Right atrium auricular region (tissue), 2 donors: ENCODE measurements around the gene MLC1. TPM values are rescaled to one million over a fixed set of nuclear protein-coding genes. Genes with fewer than 3 reads are reported as not detected.

Source experiments
- DNase-seq: peaks from one replicate; pipeline ENCODE4 v3.0.0-alpha.2; 2019; ENCODE audit warnings: low spot score
- H3K27ac ChIP-seq, 2 donors: fragments of 200-600 bp; sonication (generic); 1 replicate in 1 of 2; 2 replicates in 1 of 2; pipeline ENCODE4 v1.5.1; 2016 to 2019
- H3K27me3 ChIP-seq, 2 donors: fragments of 200-600 bp; sonication (generic); one replicate each; pipeline versions ENCODE4 v1.5.1 to v1.6.0; 2017 to 2019
- H3K36me3 ChIP-seq: fragments of 200-600 bp; sonication (generic); one replicate; pipeline ENCODE4 v1.5.1; 2016
- H3K4me1 ChIP-seq, 2 donors: fragments of 200-600 bp; sonication (generic); one replicate each; pipeline versions ENCODE4 v1.5.1 to v1.6.0; 2017 to 2019
- H3K4me3 ChIP-seq, 2 donors: fragments of 200-600 bp; sonication (generic); 1 replicate in 1 of 2; 2 replicates in 1 of 2; pipeline ENCODE4 v1.5.1; 2017 to 2019; ENCODE audit warnings: mild to moderate bottlenecking in 1 of 2, moderate library complexity in 1 of 2
- H3K9me3 ChIP-seq, 2 donors: fragments of 200-600 bp; sonication (generic); one replicate each; pipeline ENCODE4 v1.5.1; 2019
- total RNA-seq, 2 donors: library from RNA; depleted of rRNA; stranded (reverse); fragments of >200 nt; gene quantifications; one replicate each; pipeline ENCODE4 v1.1.0, GENCODE V29; 2016
- TF ChIP-seq, protein P1 (sequence below), 2 donors: fragments of 200-600 bp; sonication (generic); IDR thresholded peaks; one replicate each; pipeline ENCODE4 v1.5.1; 2019; ENCODE audit warnings: antibody characterized with exemption in 2 of 2

The MLC1 gene
- total RNA-seq, 2 donors from 2014 or later = 0.71 TPM; not detected in 1

DNA sequence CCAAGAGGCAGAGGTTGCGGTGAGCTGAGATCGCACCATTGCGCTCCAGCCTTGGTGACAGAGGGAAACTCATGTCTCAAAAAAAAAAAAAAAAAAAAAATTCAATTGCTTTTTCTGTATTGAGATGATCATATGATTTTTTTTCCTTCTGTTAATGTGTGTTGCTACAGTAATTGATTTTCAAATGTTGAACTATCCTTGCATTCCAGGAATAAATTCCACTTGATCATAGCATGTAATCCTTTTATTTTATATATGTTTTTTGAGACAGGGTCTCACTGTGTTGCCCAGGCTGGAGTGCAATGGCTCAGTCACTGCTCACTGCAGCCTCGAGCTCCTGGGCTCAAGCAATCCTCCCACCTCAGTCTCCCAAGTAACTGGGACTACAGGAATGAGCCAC is 37.9 kb upstream of the MLC1 start:
- DNase-seq = no peak
- Histone ChIP-seq H3K4me1 (peaks cover 0 to 11% of the 10 kb centered on the region in 2 donors), H3K4me3 (no peak overlapping the region), H3K9me3 (peaks cover 0 to 24% of the 10 kb centered on the region in 2 donors), H3K36me3 (no peaks in the 10 kb centered on the region), H3K27me3 (no peaks in the 10 kb centered on the region), H3K27ac (no peak overlapping the region)
- TF ChIP-seq, protein P1, sequence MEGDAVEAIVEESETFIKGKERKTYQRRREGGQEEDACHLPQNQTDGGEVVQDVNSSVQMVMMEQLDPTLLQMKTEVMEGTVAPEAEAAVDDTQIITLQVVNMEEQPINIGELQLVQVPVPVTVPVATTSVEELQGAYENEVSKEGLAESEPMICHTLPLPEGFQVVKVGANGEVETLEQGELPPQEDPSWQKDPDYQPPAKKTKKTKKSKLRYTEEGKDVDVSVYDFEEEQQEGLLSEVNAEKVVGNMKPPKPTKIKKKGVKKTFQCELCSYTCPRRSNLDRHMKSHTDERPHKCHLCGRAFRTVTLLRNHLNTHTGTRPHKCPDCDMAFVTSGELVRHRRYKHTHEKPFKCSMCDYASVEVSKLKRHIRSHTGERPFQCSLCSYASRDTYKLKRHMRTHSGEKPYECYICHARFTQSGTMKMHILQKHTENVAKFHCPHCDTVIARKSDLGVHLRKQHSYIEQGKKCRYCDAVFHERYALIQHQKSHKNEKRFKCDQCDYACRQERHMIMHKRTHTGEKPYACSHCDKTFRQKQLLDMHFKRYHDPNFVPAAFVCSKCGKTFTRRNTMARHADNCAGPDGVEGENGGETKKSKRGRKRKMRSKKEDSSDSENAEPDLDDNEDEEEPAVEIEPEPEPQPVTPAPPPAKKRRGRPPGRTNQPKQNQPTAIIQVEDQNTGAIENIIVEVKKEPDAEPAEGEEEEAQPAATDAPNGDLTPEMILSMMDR (IDR thresholded peaks at IDR 0.05) = no peak

DNA sequence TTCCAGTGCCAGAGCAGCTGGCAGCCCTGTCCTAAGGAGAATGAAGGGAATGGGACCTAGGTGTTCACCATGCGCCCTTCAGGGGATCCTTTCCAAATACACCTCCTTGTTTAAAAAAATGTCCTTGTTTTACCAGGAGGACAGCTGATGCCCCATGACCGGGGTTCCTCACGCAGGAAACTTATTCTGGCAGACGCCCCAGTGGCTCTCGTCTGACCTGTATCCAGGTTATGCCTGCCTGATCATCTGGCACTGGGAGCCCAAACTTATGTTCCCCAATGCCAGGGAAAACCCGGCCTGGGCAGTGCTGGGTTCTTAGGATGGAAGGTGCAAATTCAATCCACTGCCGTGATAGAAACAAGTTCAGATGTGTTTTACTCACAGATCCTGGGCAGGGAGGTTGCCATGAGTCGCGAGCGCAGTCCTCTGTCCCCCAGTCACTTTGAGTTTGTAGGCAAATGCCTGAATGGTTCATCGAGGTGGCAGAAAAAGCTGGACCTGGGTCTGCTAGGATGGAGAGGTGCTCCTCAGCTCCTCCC is 36.0 kb upstream of the MLC1 start:
- Histone ChIP-seq H3K4me3 (no peak overlapping the region), H3K9me3 (peaks cover 0 to 24% of the 10 kb centered on the region in 2 donors), H3K27ac (no peak overlapping the region), H3K27me3 (no peaks in the 10 kb centered on the region), H3K36me3 (no peaks in the 10 kb centered on the region), H3K4me1 (peaks cover 0 to 11% of the 10 kb centered on the region in 2 donors)
- TF ChIP-seq, protein P1 (IDR thresholded peaks at IDR 0.05) = no peak
- no peak for DNase-seq

DNA sequence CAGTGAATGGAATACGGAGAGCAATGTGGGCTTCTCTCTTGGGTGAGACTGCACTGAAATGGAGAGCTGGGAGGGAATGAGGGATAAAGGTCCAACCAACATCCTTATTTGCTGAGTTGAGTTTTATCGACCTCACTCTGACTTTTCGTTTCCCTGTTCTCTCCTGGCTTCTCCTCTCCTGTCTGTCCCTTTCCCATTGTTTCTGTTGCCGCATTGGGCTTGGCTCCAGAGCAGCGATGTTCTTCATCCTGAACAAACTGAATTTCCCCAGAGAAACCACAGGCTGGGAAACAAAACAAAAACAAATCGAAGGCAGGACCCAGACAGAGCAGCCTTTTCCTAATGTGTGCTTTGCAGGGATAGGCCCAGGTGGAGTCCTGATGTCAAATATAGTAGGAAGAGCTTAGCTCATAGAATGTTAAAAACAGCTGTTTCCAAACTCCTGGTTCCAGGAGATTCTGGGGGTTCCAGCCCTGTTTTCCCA is 34.6 kb upstream of the MLC1 start:
- Histone ChIP-seq H3K4me1 (peaks cover 0 to 11% of the 10 kb centered on the region in 2 donors), H3K27me3 (no peaks in the 10 kb centered on the region), H3K9me3 (peaks cover 0 to 24% of the 10 kb centered on the region in 2 donors), H3K27ac (no peak overlapping the region), H3K4me3 (no peak overlapping the region), H3K36me3 (no peaks in the 10 kb centered on the region)
- TF ChIP-seq, protein P1 (IDR thresholded peaks at IDR 0.05) = no peak
- no peak for DNase-seq

DNA sequence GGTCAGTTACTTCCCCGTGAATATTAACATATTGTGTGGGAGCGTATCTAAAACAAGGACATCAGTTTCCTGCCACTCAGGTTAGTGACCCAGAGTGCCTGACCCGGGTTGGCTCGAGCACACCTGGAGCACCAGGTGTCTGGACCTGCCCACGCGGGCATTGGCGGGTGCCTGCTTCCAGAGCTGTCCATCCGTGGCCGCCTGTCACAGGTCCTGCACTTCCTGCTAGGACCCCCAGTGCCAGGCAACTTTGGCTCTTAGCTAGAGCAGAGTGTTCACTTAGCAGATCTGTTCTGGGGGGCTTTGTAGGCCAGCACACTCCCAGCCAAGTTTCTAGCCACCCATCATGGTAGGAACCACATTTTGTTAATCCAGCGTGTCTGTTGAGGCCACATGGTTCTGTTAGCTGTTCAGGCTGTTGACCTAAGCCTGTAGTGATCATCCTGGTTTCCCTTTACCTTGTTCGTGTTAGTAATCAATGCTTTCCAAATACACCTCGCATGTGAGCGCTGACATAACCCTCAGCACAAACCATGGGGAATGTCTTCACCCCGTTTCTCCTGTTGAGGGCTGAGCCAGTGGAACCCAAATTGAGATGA is 34.0 kb upstream of the MLC1 start:
- TF ChIP-seq, protein P1 (IDR thresholded peaks at IDR 0.05) = no peak
- H3K36me3 ChIP-seq = no peaks in the 10 kb centered on the region
- H3K27ac ChIP-seq = no peak overlapping the region
- H3K9me3 ChIP-seq = peaks cover 0 to 24% of the 10 kb centered on the region in 2 donors
- H3K27me3 ChIP-seq = no peaks in the 10 kb centered on the region
- DNase-seq = no peak
- H3K4me1 ChIP-seq = peaks cover 0 to 11% of the 10 kb centered on the region in 2 donors
- no peak overlapping the region for H3K4me3 ChIP-seq

DNA sequence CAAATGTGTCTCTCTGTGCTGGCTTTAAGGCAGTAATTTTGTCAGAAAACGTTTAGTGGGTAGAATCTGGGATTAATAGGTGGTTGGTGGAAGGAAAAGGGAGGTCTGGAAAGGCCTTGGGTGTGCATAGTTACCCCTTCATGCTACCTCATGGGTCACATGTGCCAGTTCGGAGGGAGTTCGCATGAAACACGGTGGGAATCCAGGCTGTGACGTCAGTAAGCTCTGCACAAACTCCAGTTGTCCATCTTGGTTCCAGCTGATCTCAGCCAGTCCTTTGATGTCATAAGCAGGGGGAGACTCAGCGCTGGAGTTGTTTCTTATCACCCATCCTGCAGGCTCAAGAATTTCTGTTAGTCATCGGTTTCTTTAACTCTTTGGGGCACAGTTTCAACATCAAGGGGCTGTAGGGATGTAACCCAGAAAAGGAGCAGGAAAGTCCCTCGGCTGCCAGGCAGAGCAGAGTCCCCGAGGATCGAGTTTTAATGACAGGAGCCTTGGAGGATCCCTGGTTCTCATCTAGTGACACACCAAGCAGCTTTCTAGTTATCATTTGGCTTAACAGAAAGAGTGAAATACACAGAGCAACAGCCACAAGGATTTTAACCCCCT is 33.4 kb upstream of the MLC1 start:
- H3K27me3 ChIP-seq = no peaks in the 10 kb centered on the region
- no peaks in the 10 kb centered on the region for H3K36me3 ChIP-seq
- DNase-seq = peak; percentile 77
- H3K27ac ChIP-seq = no peak overlapping the region
- H3K4me1 ChIP-seq = peaks cover 0 to 11% of the 10 kb centered on the region in 2 donors
- H3K4me3 ChIP-seq = no peak overlapping the region
- TF ChIP-seq, protein P1 (IDR thresholded peaks at IDR 0.05) = no peak
- peaks cover 0 to 19% of the 10 kb centered on the region in 2 donors for H3K9me3 ChIP-seq
